Vagina (tissue), 2 donors: ENCODE measurements around the gene TMPRSS4. TPM values are rescaled to one million over a fixed set of nuclear protein-coding genes. Genes with fewer than 3 reads are reported as not detected.

Source experiments
- DNase-seq, 2 donors: peaks; one replicate each; pipeline ENCODE4 v3.0.0-alpha.2; 2017; ENCODE audit errors: extremely low spot score in 2 of 2
- H3K27ac ChIP-seq: fragments of 200-600 bp; sonication (generic); one replicate; pipeline ENCODE4 v1.5.1; 2019
- H3K27me3 ChIP-seq: fragments of 200-600 bp; sonication (generic); one replicate; pipeline ENCODE4 v1.5.1; 2019
- H3K36me3 ChIP-seq, 2 donors: fragments of 200-600 bp; sonication (generic); one replicate each; pipeline ENCODE4 v1.5.1; 2017 to 2019
- H3K4me1 ChIP-seq: fragments of 200-600 bp; sonication (generic); one replicate; pipeline ENCODE4 v1.5.1; 2019
- H3K4me3 ChIP-seq, 2 donors: fragments of 200-600 bp; sonication (generic); 1 replicate in 1 of 2; 2 replicates in 1 of 2; pipeline ENCODE4 v1.5.1; 2016 to 2019
- H3K9me3 ChIP-seq: fragments of 200-600 bp; sonication (generic); one replicate; pipeline ENCODE4 v1.5.1; 2019
- CTCF ChIP-seq, 3 experiments: fragments of 450-650 bp in 2 of 3; fragments of 200-600 bp in 1 of 3; sonication (generic) in 1 of 3; IDR thresholded peaks; one replicate each; pipeline ENCODE4 v1.5.1; 2017 to 2019; ENCODE audit warnings: antibody characterized with exemption in 3 of 3, mild to moderate bottlenecking in 2 of 3, moderate library complexity in 2 of 3
- POLR2A ChIP-seq, 2 donors: fragments of 450-650 bp; IDR thresholded peaks; one replicate each; pipeline ENCODE4 v1.6.1; 2017; ENCODE audit warnings: antibody characterized with exemption in 2 of 2, mild to moderate bottlenecking in 2 of 2, moderate library complexity in 2 of 2
- POLR2AphosphoS5 ChIP-seq, 2 donors: sonication (generic); formaldehyde crosslinking; IDR thresholded peaks; one replicate each; pipeline ENCODE4 v1.9.0; 2017; ENCODE audit warnings: antibody characterized with exemption in 2 of 2, mild to moderate bottlenecking in 2 of 2, low read depth in 1 of 2; ENCODE audit not compliant: insufficient read depth in 1 of 2
- intact Hi-C: fragments of 100-400 bp; cut with DNase I; formaldehyde crosslinking; loops from one replicate; pipeline ENCODE4 v1.15.1; 2023
- total RNA-seq: library from RNA; depleted of rRNA; stranded (reverse); fragments of >200 nt; gene quantifications from one replicate; pipeline ENCODE4 v1.2.3, GENCODE V29; 2016

The TMPRSS4 gene
- total RNA-seq, 1 donor from 2014 or later: 20.9 TPM

GRCh38 chr11:118169300-118170140 lies 92.6 kb downstream of the TMPRSS4 start:
- H3K4me1 ChIP-seq: peaks cover 9% of the 10 kb centered on the region
- no peak overlapping the region for H3K27ac ChIP-seq
- no peaks in the 10 kb centered on the region for H3K9me3 ChIP-seq
- no peaks in the 10 kb centered on the region for H3K36me3 ChIP-seq
- intact Hi-C loops: loop anchor here (2.0 kb wide), 1 partner anchor 23 kb away; no protein-coding TSS in a partner anchor
- no peak for TF ChIP-seq POLR2A (IDR thresholded peaks at IDR 0.05)
- no peak for TF ChIP-seq POLR2AphosphoS5 (IDR thresholded peaks at IDR 0.05; ENCODE audit: insufficient read depth in 1 of 2, low read depth in 1 of 2)
- TF ChIP-seq CTCF (IDR thresholded peaks at IDR 0.05): no peak
- H3K27me3 ChIP-seq: no peaks in the 10 kb centered on the region
- no peak for DNase-seq
- H3K4me3 ChIP-seq: no peak overlapping the region

GRCh38 chr11:118170231-118170630 lies 93.4 kb downstream of the TMPRSS4 start:
- no peak for DNase-seq
- no peak for TF ChIP-seq CTCF (IDR thresholded peaks at IDR 0.05)
- no peak for TF ChIP-seq POLR2A (IDR thresholded peaks at IDR 0.05)
- TF ChIP-seq POLR2AphosphoS5 (IDR thresholded peaks at IDR 0.05; ENCODE audit: insufficient read depth in 1 of 2, low read depth in 1 of 2): no peak
- H3K4me3 ChIP-seq: no peak overlapping the region
- H3K27me3 ChIP-seq: no peaks in the 10 kb centered on the region
- H3K9me3 ChIP-seq: no peaks in the 10 kb centered on the region
- intact Hi-C loops: loop anchor here (2.0 kb wide), 1 partner anchor 23 kb away; no protein-coding TSS in a partner anchor
- H3K36me3 ChIP-seq: no peaks in the 10 kb centered on the region
- peaks cover 9% of the 10 kb centered on the region for H3K4me1 ChIP-seq
- H3K27ac ChIP-seq: no peak overlapping the region

DNA sequence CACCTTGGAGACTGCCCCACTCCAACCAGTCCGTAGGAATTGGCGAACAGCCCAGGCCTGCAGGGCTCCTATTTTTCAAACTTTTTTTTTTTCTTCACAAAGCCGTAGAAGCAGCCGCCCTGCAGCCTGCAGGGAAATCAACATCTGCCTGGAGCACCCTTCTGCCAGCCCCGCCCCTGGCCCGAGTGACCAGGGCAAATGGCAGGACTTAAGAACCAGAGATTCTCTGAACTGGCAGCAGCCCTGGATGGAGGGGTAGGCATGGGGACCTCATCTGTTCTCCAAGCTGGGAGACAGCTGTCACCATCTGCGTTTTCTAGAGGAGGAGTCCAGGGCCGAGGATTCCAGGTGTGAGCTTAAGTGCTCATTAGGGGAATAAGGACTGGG lies 94.0 kb downstream of the TMPRSS4 start:
- intact Hi-C loops: loop anchor here (2.0 kb wide), 1 partner anchor 24 kb away; no protein-coding TSS in a partner anchor
- TF ChIP-seq CTCF (IDR thresholded peaks at IDR 0.05): no peak
- no peak for TF ChIP-seq POLR2A (IDR thresholded peaks at IDR 0.05)
- TF ChIP-seq POLR2AphosphoS5 (IDR thresholded peaks at IDR 0.05; ENCODE audit: insufficient read depth in 1 of 2, low read depth in 1 of 2): no peak
- H3K4me1 ChIP-seq: peaks cover 14% of the 10 kb centered on the region

More for the DNA sequence above, 94.0 kb downstream of the TMPRSS4 start:
- no peak overlapping the region for H3K4me3 ChIP-seq
- no peaks in the 10 kb centered on the region for H3K36me3 ChIP-seq
- no peak overlapping the region for H3K27ac ChIP-seq
- no peak for DNase-seq
- H3K27me3 ChIP-seq: no peaks in the 10 kb centered on the region
- no peaks in the 10 kb centered on the region for H3K9me3 ChIP-seq

Other genes starting within 250 kb of the TMPRSS4 start
- gene FXYD6, start 200.4 kb upstream of the TMPRSS4 start, total RNA-seq: 75.4 TPM
- 9.6 TPM for gene TMPRSS13, start 147.7 kb upstream of the TMPRSS4 start, total RNA-seq
- 29.0 TPM for gene IL10RA, start 90.7 kb upstream of the TMPRSS4 start, total RNA-seq
- not detected for gene SMIM35, start 9.9 kb downstream of the TMPRSS4 start, total RNA-seq
- 0.98 TPM for gene SCN4B, start 75.7 kb downstream of the TMPRSS4 start, total RNA-seq
- gene SCN2B, start 99.6 kb downstream of the TMPRSS4 start, total RNA-seq: 0.49 TPM
- 17.2 TPM for gene JAML, start 147.9 kb downstream of the TMPRSS4 start, total RNA-seq
- 9.1 TPM for gene MPZL3, start 175.3 kb downstream of the TMPRSS4 start, total RNA-seq
- 165 TPM for gene MPZL2, start 187.2 kb downstream of the TMPRSS4 start, total RNA-seq
- gene CD3E, start 227.7 kb downstream of the TMPRSS4 start, total RNA-seq: 6.9 TPM